Measurements from ENCODE around the gene ATP8B1.
A peak's percentile ranks its signal among the peaks of the same experiment; 100 is the strongest.
"Not testable (repeated sequence)": the region's sequence is repeated elsewhere in the genome, so short reads cannot be mapped to it uniquely, and the experiment has no call there.

The ATP8B1 gene

DNA sequence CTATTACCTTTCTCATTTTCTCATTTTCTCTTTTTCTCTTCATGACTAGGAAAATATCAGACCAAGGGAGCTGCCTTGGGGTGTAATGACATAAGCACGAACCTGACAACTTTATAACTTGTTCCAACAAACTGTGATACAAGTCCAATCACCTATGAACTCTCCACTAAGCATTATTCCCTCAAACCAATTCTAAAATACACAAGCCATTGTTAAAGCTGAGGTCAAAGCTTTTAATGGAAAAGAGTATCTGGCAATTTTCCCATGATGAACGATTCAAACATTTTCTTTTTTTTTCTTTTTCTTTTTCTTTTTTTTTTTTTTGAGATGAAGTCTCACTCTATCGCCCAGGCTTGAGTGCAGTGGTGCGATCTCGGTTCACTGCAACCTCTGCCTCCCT lies 133.1 kb downstream of the ATP8B1 start:
- DNase-seq = no peak

DNA sequence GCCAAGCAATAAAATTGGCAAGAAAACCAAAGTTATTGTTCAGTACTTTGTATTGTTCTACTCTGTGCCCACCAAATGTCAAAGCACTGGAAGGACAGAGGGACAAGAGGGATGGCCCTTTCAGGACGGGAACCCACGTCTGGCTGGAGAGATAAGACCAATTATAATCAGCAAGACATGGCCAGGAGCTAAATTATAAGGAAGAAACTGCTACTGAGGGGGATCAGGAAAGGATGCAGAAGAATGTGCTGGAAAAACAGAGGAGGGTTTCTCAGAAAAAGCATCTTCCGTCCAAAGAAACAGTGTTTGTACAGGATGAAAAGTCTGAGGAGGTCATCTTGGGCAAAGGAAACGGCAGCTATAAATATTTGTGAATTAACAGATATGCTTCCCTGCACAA lies 135.1 kb downstream of the ATP8B1 start:
- no peak for DNase-seq

DNA sequence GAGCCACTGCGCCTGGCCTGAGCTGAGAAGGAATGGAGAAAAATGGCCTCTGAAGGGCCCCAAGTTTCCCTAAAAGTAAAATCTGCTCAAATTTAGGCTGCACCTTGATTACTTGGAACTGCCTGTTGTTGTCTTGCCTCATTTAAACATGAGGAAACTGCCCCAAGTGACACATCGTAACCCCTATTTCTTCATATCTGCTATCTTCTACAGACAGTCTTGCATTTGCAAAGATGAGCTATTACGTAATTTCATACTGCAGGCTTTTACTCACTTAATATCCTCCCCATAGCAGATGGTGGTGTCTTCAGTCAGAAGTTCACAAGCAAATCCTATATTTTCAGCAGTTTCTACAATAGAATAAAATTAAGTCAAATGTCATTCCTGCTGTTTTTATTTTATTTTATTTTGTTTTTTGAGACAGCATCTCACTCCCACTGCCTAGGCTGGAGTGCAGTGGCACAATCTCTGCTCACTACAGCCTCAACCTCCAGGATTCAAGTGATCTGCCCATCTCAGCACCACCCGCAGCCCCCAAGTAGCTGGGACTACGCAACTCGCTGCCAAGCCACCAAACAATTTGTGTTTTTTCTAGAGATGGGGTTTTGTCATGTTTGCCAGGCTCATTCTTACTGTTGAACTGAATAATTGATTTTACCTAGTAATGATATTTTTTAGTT lies 136.2 kb downstream of the ATP8B1 start:
- no peak for DNase-seq

DNA sequence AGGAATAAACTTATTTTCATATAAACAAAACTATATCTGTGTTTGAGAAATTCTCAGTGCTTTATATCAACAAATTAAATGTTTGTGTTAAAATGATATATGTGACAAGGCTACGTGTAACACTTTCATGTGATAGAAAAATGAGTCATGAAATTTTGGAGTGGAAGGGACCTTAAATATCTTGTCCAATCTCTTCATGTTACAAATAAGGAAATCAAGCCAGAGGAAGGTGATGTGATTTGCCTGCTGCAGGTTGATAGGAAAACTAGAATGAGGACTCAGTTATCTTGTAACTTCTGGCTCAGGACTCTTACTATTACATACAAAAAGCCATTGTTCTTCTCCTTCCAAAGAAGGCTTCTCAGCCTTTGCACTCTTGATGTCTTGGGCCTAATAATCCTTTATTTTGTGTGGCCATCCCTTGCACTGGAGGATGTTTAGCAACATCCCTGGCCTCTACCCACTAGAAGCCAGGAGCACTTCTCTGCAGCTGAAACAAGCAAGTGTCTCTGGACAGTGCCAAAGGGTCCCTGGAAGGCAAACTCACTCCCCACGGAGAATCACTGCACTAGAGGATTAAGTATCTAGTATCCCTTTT lies 138.4 kb downstream of the ATP8B1 start:
- DNase-seq = no peak

DNA sequence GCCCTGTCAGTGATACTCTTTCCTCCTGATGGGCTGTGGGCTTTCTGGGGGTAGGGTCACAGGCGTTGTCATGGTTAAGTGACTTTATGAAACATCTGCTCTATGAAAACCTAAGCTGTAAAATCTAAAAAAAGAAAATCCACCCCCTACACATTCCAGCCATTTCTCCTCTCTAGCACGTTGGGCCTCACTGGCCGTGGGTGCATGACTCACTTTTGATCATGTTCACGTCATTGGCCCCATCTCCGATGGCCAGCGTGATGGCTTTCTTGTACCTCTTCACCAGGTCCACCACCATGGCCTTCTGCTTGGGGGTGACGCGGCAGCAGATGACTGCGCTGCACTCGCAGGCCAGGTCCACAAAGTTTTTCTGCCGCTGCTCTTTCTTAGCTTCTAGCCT lies 142.2 kb downstream of the ATP8B1 start:
- no peak for DNase-seq

DNA sequence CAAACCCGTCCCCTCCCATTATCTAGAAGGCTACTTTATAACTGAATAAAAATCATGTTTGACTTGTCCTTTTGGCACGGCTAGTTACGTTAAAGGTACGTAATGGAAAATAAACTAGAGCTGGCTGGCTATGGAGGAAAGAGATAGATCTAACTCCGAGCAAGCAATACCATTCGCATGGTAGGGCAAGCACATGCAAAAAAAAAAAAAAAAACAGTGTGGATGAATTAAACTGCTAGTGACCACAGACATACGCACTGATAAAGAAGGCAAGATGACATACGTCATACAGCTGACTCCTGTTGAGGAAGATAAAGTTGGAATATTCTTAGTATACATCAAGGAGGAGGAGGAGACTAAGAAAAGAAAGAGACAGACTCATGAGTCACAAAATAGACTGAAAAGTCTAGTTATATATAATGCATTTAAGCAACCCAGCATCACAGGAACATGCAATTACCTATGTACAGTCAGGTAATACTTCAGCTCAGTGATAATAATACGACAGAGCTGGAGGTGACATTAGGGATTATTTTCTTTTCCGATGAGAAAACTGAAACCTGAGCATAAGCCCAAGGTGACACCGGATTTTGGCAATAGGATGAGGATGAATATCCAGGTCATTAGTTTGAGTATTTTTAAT lies 143.5 kb downstream of the ATP8B1 start:
- DNase-seq = no peak

DNA sequence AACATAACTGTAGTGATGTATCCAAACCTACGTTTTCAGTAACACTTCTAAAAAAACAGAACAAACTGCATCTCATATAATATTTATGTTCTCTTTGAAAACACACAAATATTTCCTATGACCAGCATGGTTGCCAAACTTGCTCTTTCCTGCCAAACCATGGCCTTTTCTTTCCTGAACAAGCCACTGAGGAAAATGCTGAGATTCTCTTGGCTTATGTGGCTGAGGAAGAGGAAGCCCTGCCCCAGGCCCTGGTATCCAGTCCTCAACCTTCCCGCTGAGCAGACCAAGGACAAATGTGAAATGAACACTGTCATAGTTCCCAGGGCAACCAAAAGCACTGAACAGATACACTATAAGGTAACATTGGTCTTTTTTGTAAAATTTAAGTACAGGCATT lies 145.6 kb downstream of the ATP8B1 start:
- DNase-seq = no peak

DNA sequence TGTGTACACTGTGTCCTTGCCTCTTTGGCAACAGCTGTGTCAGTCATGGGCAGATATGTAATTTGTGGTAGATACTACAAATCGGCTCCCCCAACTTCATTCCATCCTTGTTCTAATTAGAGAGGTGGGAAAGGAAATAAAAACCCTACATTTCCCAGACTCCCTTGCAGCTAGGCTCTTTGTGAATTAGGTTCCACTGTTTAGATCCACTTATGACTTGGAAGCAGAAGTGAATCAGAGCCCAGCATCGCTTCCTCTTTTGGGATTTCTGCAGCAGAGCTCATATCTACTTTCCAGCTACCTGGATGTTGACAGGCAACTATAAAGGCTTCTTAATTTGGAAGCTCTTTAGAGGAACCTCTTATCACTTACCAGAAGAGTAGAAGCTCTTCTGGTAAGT lies 147.4 kb downstream of the ATP8B1 start:
- no peak for DNase-seq

DNA sequence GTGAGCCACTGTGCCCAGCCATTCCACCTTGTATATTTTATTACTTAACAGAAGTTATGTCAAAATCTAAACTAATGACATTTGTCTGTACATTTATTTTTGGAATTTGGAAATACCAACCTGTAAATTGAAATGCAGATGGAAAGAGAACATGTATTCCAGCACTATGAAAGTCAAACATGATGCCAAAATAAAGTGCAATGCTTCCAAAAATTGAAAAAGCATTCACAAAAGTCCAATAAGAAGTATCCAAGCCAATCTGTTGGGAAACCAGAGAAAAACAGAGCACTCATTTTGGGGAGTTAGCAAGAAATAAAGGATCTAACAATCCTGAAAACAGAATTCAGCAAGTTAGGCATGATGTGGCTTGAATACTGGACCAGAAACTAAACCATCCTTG lies 151.2 kb downstream of the ATP8B1 start:
- no peak for DNase-seq

DNA sequence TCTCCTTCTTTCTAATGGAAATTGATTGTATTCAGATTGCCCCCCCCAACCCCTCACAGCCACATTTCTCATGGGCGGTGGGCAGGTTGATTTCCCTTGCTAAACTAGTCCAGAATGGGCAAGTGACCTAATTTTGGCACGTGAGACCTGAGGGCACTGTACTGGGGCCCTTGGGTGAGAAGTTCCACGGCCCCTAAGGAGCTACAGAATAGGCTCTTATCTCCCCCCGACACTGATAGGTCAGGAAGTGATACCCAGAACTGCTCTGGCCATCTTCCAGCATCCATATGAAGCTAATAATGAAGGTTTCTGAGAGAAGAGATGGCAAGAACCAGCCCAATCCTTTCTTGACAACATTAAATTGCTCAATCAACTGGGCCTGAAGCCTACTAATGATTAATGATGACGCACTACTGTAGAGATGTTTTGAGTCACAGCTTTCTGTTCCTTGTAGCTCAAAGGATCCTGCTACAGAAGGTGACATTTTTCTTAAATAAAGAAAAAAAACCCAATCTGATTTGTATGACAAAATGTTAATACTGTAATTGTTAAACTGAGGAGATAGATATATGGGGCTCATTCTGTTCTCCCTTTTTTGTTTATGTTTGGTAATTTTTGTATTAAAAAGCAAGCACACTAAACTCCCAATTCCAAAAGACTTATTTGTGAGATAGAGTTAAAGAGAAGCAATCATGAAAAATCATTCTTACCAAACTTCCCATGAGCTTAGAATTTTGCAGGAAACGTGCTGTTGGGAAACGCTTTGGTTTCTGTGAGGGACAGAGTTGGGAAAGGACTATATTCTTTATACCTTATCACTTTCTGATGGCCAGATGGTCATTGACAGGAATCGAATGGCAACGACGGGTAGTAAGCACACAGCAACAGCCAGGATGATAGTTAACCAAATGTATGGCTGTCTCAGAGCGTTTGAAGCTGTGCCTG lies 153.3 kb downstream of the ATP8B1 start:
- DNase-seq = peak in 1 of 56 donors; percentile 7

DNA sequence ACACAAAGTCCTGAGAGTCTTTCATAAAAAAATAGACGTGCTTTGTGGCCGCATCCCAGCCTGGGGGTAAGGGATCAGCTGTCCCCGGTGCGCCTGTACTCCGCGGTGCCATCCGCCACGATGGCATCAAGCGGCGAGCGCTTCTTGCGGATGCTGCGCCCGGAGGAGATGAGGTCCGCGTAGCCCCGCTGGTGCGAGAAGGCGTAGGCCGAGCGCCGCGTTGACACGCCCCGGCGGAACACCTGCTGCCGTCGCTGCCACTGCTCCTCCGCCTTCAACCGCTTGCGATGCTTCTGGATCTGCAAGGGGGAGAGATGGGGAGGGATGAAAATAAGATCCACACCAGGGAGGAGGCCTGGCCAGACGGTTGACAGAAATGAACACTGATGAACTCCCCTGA lies 154.7 kb downstream of the ATP8B1 start:
- no peak for DNase-seq

DNA sequence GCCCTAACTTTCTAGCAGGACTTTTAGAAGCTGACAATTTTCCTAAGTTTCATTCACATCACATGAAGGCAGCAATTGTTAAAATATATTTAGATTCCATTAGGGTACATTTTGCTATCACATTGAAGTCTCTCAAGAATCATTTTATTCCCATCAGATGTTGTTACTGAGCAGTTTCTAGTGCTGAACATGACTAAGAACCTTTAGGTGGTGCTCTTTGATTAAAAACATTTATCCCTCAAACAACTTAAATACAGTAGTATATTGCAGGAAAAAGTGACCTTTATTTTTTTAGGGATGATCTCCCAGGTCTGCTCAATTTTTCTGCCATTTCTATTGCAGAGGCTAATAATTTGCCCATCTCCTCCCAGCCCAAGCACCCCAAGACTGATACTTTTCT lies 158.6 kb downstream of the ATP8B1 start:
- DNase-seq = no peak

DNA sequence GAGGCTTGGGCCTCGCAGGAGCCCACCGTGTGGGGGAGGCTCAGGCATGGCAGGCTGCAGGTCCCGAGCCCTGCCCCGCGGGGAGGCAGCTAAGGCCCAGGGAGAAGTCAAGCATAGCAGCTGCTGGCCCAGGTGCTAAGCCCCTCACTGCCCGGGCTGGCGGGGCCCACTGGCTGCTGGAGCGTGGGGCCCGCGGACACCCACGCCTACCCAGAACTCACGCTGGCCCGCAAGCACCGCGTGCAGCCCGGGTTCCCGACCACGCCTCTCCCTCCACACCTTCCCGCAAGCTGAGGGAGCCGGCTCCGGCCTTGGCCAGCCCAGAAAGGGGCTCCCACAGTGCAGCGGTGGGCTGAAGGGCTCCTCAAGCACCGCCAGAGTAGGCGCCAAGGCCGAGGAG lies 159.4 kb downstream of the ATP8B1 start:
- not testable (repeated sequence) for DNase-seq

DNA sequence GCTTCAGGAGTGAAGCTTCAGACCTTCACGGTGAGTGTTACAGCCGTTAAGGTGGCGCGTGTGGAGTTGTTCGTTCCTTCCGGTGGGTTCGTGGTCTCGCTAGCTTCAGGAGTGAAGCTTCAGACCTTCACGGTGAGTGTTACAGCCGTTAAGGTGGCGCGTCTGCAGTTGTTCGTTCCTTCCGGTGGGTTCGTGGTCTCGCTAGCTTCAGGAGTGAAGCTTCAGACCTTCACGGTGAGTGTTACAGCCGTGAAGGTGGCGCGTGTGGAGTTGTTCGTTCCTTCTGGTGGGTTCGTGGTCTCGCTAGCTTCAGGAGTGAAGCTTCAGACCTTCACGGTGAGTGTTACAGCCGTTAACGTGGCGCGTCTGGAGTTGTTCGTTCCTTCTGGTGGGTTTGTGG lies 160.7 kb downstream of the ATP8B1 start:
- not testable (repeated sequence) for DNase-seq

DNA sequence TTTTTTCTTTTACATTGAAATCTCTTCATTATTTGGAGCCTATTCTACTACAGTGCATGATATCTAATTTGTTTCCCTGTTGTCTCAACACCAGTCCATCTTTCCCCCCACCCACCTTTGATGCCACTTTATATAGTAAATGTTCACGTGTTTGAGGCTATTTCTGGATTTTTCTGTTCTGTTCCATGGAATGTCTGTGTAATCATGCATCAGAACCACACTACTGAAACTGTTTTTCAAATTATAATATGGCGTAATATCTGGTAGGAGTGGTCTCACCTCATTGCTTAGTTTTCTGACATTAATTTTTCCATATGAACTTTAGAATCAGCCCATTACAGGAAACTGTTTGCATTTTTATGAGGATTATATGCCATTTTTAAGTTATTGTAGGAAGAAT lies 162.4 kb downstream of the ATP8B1 start:
- no peak for DNase-seq

DNA sequence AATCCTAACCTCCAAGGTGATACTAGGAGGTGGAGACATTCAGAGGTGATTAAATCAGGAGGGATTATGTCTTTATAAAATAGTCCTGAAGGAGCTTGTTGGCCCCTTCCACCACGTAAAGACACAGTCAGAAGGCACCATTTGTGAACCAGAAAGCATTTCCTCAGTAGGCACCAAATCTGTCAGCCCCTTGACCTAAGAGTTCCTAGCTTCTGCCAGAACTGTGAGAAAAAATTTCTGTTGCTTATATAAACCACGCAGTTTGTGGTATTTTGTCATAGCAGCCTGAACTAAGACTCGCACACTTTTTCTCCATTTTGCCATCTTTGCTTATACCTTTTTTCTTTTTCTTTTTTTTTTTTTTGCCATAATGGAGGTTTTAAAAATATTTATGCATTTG lies 162.9 kb downstream of the ATP8B1 start:
- DNase-seq = no peak

DNA sequence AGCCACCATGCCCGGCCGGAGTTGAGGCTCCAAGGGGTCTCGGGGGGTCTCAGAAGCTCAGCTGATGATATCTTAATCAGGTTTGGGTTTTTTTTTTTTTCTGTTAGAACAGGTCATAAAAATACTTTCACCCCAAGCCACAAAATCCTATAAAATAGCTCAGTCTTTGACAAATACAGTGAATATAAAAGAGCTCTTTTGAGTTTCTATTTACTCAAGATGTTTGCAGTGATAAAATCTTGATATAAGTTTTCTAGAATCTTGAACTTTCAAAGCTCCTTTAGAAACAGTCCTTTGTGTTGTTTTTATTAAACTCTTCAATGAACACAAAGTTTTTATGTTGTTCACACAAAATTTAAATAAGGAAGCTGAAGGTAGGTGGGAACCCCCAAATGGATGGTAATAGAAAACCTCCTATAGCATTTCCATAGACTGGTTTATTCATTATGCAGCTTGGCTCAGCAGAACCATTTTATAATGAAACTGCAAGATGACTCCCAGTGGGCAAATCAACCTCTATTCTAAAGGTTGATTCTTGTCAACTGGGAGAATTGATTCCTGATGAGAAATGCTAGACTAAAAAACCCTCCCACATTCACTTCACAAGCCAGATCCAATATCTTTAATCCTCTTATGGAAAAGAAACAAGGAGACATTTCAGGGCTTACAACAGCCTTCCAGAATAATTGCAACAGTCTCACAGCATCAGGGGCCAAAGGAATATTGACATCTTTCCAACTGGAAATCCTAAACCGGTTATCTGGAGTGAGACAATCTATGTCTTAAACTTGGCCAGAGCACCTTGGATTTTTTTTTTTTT lies 167.9 kb downstream of the ATP8B1 start:
- no peak for DNase-seq

DNA sequence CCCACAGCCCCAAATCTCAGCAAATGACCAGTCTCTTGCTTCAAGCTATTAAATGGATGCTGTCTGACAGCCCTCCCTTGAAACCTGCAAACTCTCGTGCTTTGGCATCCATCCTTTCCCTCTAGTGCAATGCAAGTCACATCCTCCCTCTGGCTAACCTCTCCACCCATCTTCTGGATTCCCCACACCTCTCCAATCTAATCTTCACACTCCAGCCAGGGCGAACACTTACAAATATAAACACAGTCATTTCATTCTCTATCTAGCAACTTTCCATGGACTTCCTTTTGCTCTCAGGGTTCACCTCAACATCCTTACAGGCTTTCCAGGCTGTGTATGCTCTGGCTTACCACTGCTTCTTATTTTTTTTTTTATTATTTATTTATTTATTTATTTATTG lies 171.4 kb downstream of the ATP8B1 start:
- no peak for DNase-seq

DNA sequence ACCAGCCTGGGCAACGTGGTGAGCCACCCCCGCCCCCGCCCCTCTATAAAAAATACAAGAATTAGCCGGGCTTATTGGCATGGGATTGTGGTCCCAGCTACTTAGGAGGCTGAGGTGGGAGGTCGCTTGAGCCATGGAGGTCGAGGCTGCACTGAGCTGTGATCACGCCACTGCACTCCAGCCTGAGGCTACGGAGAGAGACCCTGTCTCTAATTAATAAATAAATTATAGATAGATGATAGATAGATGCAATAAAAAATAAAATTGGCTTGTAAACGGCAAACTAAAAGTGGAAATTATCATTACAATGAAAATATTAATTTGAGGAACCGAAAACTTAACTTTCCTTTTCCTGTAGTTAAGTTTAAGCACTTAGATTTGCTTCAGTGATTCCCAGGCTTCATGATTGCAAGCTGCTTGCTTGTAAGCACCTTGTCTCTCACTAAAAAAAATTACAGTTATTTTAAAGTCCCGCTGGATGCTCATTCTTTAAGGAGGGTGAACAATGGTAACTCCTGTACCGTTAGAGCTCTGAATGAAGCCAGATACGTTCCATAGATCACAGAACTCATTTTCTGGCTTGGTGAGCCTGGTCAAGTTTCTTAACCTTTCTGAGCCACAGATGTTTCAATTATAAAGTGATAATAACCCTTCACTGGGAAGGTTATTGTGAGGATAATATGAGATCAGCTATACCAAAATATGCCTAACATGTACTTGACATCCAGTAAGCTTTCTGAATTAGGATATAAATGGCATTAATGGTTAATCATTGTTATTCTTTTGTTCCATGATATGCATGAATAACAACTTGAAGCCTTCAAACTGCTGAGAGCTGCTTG lies 172.1 kb downstream of the ATP8B1 start:
- DNase-seq = no peak
